Transverse colon (tissue), 4 donors: ENCODE data around the gene ARL6IP5. TPM values are rescaled to one million over a fixed set of nuclear protein-coding genes. Genes with fewer than 3 reads are reported as not detected.

ENCODE experiments used
- DNase-seq: peaks from one replicate; pipeline ENCODE4 v3.0.0-alpha.2; 2019
- H3K27ac ChIP-seq, 4 donors: fragments of 200-600 bp; sonication (generic); 2 replicates each; pipeline ENCODE4 v1.5.1; 2016 to 2018; ENCODE audit warnings: inconsistent platforms in 4 of 4
- H3K27me3 ChIP-seq: fragments of 200-600 bp; sonication (generic); 2 replicates; pipeline ENCODE4 v1.5.1; 2017; ENCODE audit warnings: inconsistent platforms
- H3K36me3 ChIP-seq, 4 donors: fragments of 200-600 bp; sonication (generic); 2 replicates each; pipeline ENCODE4 v1.5.1; 2017 to 2019; ENCODE audit warnings: inconsistent platforms in 4 of 4
- H3K4me1 ChIP-seq, 4 donors: fragments of 200-600 bp; sonication (generic); 2 replicates each; pipeline ENCODE4 v1.5.1; 2017 to 2020; ENCODE audit warnings: inconsistent platforms in 4 of 4
- H3K4me3 ChIP-seq, 4 donors: fragments of 200-600 bp; sonication (generic); 1 replicate in 1 of 4; 2 replicates in 3 of 4; pipeline versions ENCODE4 v1.5.1 to v1.6.1; 2017 to 2019; ENCODE audit warnings: inconsistent platforms in 4 of 4
- H3K9me3 ChIP-seq, 2 donors: fragments of 200-600 bp; sonication (generic); 2 replicates each; pipeline ENCODE4 v1.5.1; 2017 to 2019; ENCODE audit warnings: inconsistent platforms in 2 of 2
- CTCF ChIP-seq, 5 experiments: fragments of 200-600 bp in 3 of 5; fragments of 450-650 bp in 2 of 5; sonication (generic) in 3 of 5; IDR thresholded peaks; 1 replicate in 2 of 5; 2 replicates in 3 of 5; pipeline ENCODE4 v1.5.1; 2016 to 2017; ENCODE audit warnings: antibody characterized with exemption in 5 of 5, inconsistent platforms in 3 of 5, mild to moderate bottlenecking in 2 of 5, moderate library complexity in 1 of 5
- EP300 ChIP-seq: sonication (generic); formaldehyde crosslinking; IDR thresholded peaks from one replicate; pipeline ENCODE4 v1.6.1; 2017; ENCODE audit warnings: antibody characterized with exemption, low read depth
- POLR2A ChIP-seq: fragments of 450-650 bp; IDR thresholded peaks from one replicate; pipeline ENCODE4 v1.6.1; 2016; ENCODE audit warnings: antibody characterized with exemption, mild to moderate bottlenecking, moderate library complexity
- POLR2AphosphoS5 ChIP-seq, 3 donors: sonication (generic); formaldehyde crosslinking; IDR thresholded peaks; one replicate each; pipeline ENCODE4 v1.6.1; 2016; ENCODE audit warnings: antibody characterized with exemption in 3 of 3
- WGBS, 2 donors: methylation state at CpG; one replicate each; pipeline ENCODE4 v1.1.5; 2018; ENCODE audit warnings: low coverage in 1 of 2; 5-methylcytosine and 5-hydroxymethylcytosine counted together
- in situ Hi-C, 4 donors: fragments of 200-750 bp; cut with MboI; loops; one replicate each; pipeline versions ENCODE4 v1.15.0 to v1.15.1; 2017; ENCODE audit warnings: low sequenced_read_pairs in 3 of 4, low pct_ligation_motif_present in 1 of 4, low pct_unique_long_range_greater_than_20kb in 1 of 4
- intact Hi-C: fragments of 100-400 bp; cut with DNase I; formaldehyde crosslinking; loops from one replicate; pipeline ENCODE4 v1.15.1; 2023; ENCODE audit warnings: low total_unique reads
- total RNA-seq, 4 donors: library from RNA; depleted of rRNA; stranded (reverse); fragments of >200 nt; gene quantifications; one replicate each; pipeline ENCODE4 v1.1.0, GENCODE V29; 2016

ARL6IP5 gene
- total RNA-seq, 4 donors from 2014 or later, result 22.7 to 130 (median 68.0) TPM

- DNase-seq, result peak; percentile 86
- no peak overlapping the region for H3K27ac ChIP-seq
- H3K36me3 ChIP-seq, result no peaks in the 10 kb centered on the region
- TF ChIP-seq CTCF (IDR thresholded peaks at IDR 0.05), result peak; percentile 77 to 96 (median 93)
- no peak for TF ChIP-seq POLR2AphosphoS5 (IDR thresholded peaks at IDR 0.05)
- peaks cover 0 to 3% (median 0%) of the 10 kb centered on the region in 4 donors for H3K4me1 ChIP-seq
- in situ Hi-C loops (no loop called here), intact Hi-C loops (no loop called here)
- H3K27me3 ChIP-seq, result no peaks in the 10 kb centered on the region
- 0% methylated on average over 1 of the region's 1 CpG for WGBS, 2 donors
- no peaks in the 10 kb centered on the region for H3K9me3 ChIP-seq
- H3K4me3 ChIP-seq, result no peak overlapping the region
Measured at GRCh38 chr3:69120879-69121464, 36.2 kb downstream of the ARL6IP5 start.

GRCh38 chr3:69121513-69121912 lies 36.8 kb downstream of the ARL6IP5 start:
- no peaks in the 10 kb centered on the region for H3K9me3 ChIP-seq
- no peak for TF ChIP-seq POLR2A
- TF ChIP-seq CTCF (IDR thresholded peaks at IDR 0.05), result no peak
- TF ChIP-seq EP300, result no peak
- no peak for TF ChIP-seq POLR2AphosphoS5 (IDR thresholded peaks at IDR 0.05)
- 80 to 82% methylated on average over 4 to 6 of the region's 6 CpGs for WGBS, 2 donors
- in situ Hi-C loops (no loop called here), intact Hi-C loops (no loop called here)
- no peak for DNase-seq
- H3K36me3 ChIP-seq, result no peaks in the 10 kb centered on the region
- H3K27ac ChIP-seq, result no peak overlapping the region
- peaks cover 0 to 3% (median 0%) of the 10 kb centered on the region in 4 donors for H3K4me1 ChIP-seq
- H3K27me3 ChIP-seq, result no peaks in the 10 kb centered on the region
- H3K4me3 ChIP-seq, result no peak overlapping the region

DNA sequence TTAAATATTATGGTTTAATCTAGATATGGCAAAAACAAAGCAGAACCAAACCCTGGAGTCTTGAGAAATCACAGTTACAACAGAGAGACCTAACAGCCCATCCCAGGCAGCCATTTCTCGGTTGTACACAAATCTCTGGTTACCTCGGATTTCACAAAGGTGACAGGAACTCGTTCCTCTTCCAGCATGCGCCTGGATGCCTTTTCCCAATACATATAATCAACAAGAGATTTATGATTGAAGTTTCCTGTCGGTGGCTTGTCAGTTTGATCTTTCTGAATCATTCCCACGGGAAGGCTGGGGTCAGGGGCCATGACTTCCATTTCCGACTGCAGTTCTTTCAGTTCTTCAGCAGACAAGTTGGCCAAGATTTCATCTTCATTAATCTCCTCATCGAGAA lies 37.2 kb downstream of the ARL6IP5 start:
- intact Hi-C loops, result no loop called here
- in situ Hi-C loops, result no loop called here
- H3K27ac ChIP-seq, result no peak overlapping the region
- H3K4me1 ChIP-seq, result peaks cover 0 to 3% (median 0%) of the 10 kb centered on the region in 4 donors
- H3K4me3 ChIP-seq, result no peak overlapping the region
- no peak for TF ChIP-seq EP300
- no peak for TF ChIP-seq POLR2A
- TF ChIP-seq POLR2AphosphoS5 (IDR thresholded peaks at IDR 0.05), result no peak
- no peak for TF ChIP-seq CTCF (IDR thresholded peaks at IDR 0.05)
- no peaks in the 10 kb centered on the region for H3K9me3 ChIP-seq
- WGBS, 2 donors, result 60 to 67% methylated on average over 7 to 8 of the region's 8 CpGs
- no peaks in the 10 kb centered on the region for H3K36me3 ChIP-seq
- DNase-seq, result no peak
- no peaks in the 10 kb centered on the region for H3K27me3 ChIP-seq

GRCh38 chr3:69122403-69122802 lies 37.7 kb downstream of the ARL6IP5 start, which contains the start of gene LMOD3:
TSS of gene LMOD3 (minus strand) at chr3:69122595. CDS start at chr3:69122386, 209 bp downstream.
- H3K27ac ChIP-seq, result no peak within 1 kb of the TSS
- no peak for DNase-seq
- no peak within 1 kb of the TSS for H3K4me3 ChIP-seq
- H3K4me1 ChIP-seq, result peaks cover 0 to 3% (median 0%) of the 10 kb centered on the region in 4 donors
- WGBS, 2 donors, result 69 to 73% methylated on average over 2 to 3 of the region's 3 CpGs
- H3K9me3 ChIP-seq, result no peaks in the 10 kb centered on the region
- in situ Hi-C loops, result no loop called here
- intact Hi-C loops, result no loop called here
- H3K36me3 ChIP-seq, result no peaks in the 10 kb centered on the region
- H3K27me3 ChIP-seq, result no peaks in the 10 kb centered on the region
- TF ChIP-seq CTCF (IDR thresholded peaks at IDR 0.05), result no peak
- TF ChIP-seq EP300, result no peak
- no peak for TF ChIP-seq POLR2A
- TF ChIP-seq POLR2AphosphoS5 (IDR thresholded peaks at IDR 0.05), result no peak
